Right atrium auricular region (tissue), 2 donors: ENCODE measurements around the gene MS4A12. TPM values are rescaled to one million over a fixed set of nuclear protein-coding genes. Genes with fewer than 3 reads are reported as not detected.

Source experiments
- DNase-seq: peaks from one replicate; pipeline ENCODE4 v3.0.0-alpha.2; 2019; ENCODE audit warnings: low spot score
- H3K27ac ChIP-seq, 2 donors: fragments of 200-600 bp; sonication (generic); 1 replicate in 1 of 2; 2 replicates in 1 of 2; pipeline ENCODE4 v1.5.1; 2016 to 2019
- H3K27me3 ChIP-seq, 2 donors: fragments of 200-600 bp; sonication (generic); one replicate each; pipeline versions ENCODE4 v1.5.1 to v1.6.0; 2017 to 2019
- H3K36me3 ChIP-seq: fragments of 200-600 bp; sonication (generic); one replicate; pipeline ENCODE4 v1.5.1; 2016
- H3K4me1 ChIP-seq, 2 donors: fragments of 200-600 bp; sonication (generic); one replicate each; pipeline versions ENCODE4 v1.5.1 to v1.6.0; 2017 to 2019
- H3K4me3 ChIP-seq, 2 donors: fragments of 200-600 bp; sonication (generic); 1 replicate in 1 of 2; 2 replicates in 1 of 2; pipeline ENCODE4 v1.5.1; 2017 to 2019; ENCODE audit warnings: mild to moderate bottlenecking in 1 of 2, moderate library complexity in 1 of 2
- H3K9me3 ChIP-seq, 2 donors: fragments of 200-600 bp; sonication (generic); one replicate each; pipeline ENCODE4 v1.5.1; 2019
- CTCF ChIP-seq, 2 donors: fragments of 200-600 bp; sonication (generic); IDR thresholded peaks; one replicate each; pipeline ENCODE4 v1.5.1; 2019; ENCODE audit warnings: antibody characterized with exemption in 2 of 2
- total RNA-seq, 2 donors: library from RNA; depleted of rRNA; stranded (reverse); fragments of >200 nt; gene quantifications; one replicate each; pipeline ENCODE4 v1.1.0, GENCODE V29; 2016

MS4A12 gene
- total RNA-seq, 2 donors from 2014 or later = not detected

GRCh38 chr11:60457576-60457975 lies 35.0 kb upstream of the MS4A12 start:
- no peak for TF ChIP-seq CTCF (IDR thresholded peaks at IDR 0.05)
- H3K36me3 ChIP-seq = no peaks in the 10 kb centered on the region
- no peaks in the 10 kb centered on the region for H3K9me3 ChIP-seq
- no peak overlapping the region for H3K4me3 ChIP-seq
- no peaks in the 10 kb centered on the region for H3K4me1 ChIP-seq
- DNase-seq = no peak
- H3K27me3 ChIP-seq = no peaks in the 10 kb centered on the region
- no peak overlapping the region for H3K27ac ChIP-seq

- Histone ChIP-seq H3K9me3 (no peaks in the 10 kb centered on the region), H3K36me3 (no peaks in the 10 kb centered on the region), H3K27ac (no peak overlapping the region), H3K4me3 (no peak overlapping the region), H3K27me3 (no peaks in the 10 kb centered on the region), H3K4me1 (no peaks in the 10 kb centered on the region)
- no peak for DNase-seq
- TF ChIP-seq CTCF (IDR thresholded peaks at IDR 0.05) = no peak
Observed at GRCh38 chr11:60459345-60459744, 33.2 kb upstream of the MS4A12 start.

GRCh38 chr11:60468829-60469228 lies 23.7 kb upstream of the MS4A12 start:
- no peak for DNase-seq
- Histone ChIP-seq H3K4me3 (no peak overlapping the region), H3K27ac (no peak overlapping the region), H3K4me1 (no peaks in the 10 kb centered on the region), H3K27me3 (no peaks in the 10 kb centered on the region), H3K36me3 (no peaks in the 10 kb centered on the region), H3K9me3 (no peaks in the 10 kb centered on the region)
- no peak for TF ChIP-seq CTCF (IDR thresholded peaks at IDR 0.05)

- H3K27me3 ChIP-seq = no peaks in the 10 kb centered on the region
- H3K4me1 ChIP-seq = no peaks in the 10 kb centered on the region
- no peak overlapping the region for H3K4me3 ChIP-seq
- no peaks in the 10 kb centered on the region for H3K9me3 ChIP-seq
- DNase-seq = no peak
- no peak for TF ChIP-seq CTCF (IDR thresholded peaks at IDR 0.05)
- H3K27ac ChIP-seq = no peak overlapping the region
- H3K36me3 ChIP-seq = no peaks in the 10 kb centered on the region
Observed at GRCh38 chr11:60469723-60470122, 22.9 kb upstream of the MS4A12 start.

- no peaks in the 10 kb centered on the region for H3K9me3 ChIP-seq
- no peak for TF ChIP-seq CTCF (IDR thresholded peaks at IDR 0.05)
- no peaks in the 10 kb centered on the region for H3K36me3 ChIP-seq
- H3K4me3 ChIP-seq = no peak overlapping the region
- no peak for DNase-seq
- no peaks in the 10 kb centered on the region for H3K4me1 ChIP-seq
- no peak overlapping the region for H3K27ac ChIP-seq
- no peaks in the 10 kb centered on the region for H3K27me3 ChIP-seq
Observed at GRCh38 chr11:60477035-60477445, 15.5 kb upstream of the MS4A12 start.

- Histone ChIP-seq H3K4me3 (no peak overlapping the region), H3K9me3 (no peaks in the 10 kb centered on the region), H3K4me1 (no peaks in the 10 kb centered on the region), H3K36me3 (no peaks in the 10 kb centered on the region), H3K27me3 (no peaks in the 10 kb centered on the region), H3K27ac (no peak overlapping the region)
- no peak for DNase-seq
- TF ChIP-seq CTCF (IDR thresholded peaks at IDR 0.05) = no peak
Observed at GRCh38 chr11:60482361-60482760, 10.2 kb upstream of the MS4A12 start.
